ENCODE data around the gene SNX20. TPM values are rescaled to one million over a fixed set of nuclear protein-coding genes. Genes with fewer than 3 reads are reported as not detected.

Gene SNX20
- total RNA-seq, 1 experiment from 2014 or later, result not detected

DNA sequence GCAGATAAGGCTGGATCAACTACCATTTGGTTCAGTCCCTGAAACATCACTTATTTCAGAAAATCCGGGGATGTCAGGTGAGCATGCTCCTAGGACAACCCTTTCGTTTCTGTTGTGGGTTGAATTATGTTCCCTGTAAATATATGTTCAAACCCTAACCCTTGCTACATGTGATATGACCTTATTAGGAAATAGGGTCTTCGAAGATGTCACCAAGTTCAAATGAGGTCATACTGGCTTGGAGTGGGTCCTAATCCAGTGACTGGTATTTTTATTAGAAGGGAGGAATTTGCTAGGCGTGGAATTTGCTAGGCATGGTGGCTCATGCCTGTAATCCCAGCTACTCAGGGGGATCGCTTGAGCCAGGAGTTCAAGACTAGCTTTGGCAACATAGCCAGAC, 21.3 kb downstream of the SNX20 start:
- Mint-ChIP-seq H3K27ac (no peak overlapping the region), H3K4me1 (peaks cover 2% of the 10 kb centered on the region in 2 experiments; a peak in 3 of 4 replicates), H3K36me3 (ENCODE audit: insufficient read depth in 1 of 3, low read depth in 3 of 3) (peaks cover 0 to 2% (median 0%) of the 10 kb centered on the region in 3 experiments; a peak in 2 of 7 replicates), H3K4me3 (no peak overlapping the region), H3K27me3 (ENCODE audit: low read depth) (peaks cover 6% of the 10 kb centered on the region), H3K9me3 (peaks cover 0 to 3% of the 10 kb centered on the region in 2 experiments; a peak in 3 of 5 replicates)
- H2BK12ac ChIP-seq (ENCODE audit: insufficient read length, low read depth, low read length), result no peak overlapping the region
- H3K23ac ChIP-seq (ENCODE audit: insufficient read length, low read depth, low read length), result no peak overlapping the region
- no peak overlapping the region for H2AFZ ChIP-seq (ENCODE audit: low read length)
- DNase-seq, result no peak
- no peak overlapping the region for H3K18ac ChIP-seq (ENCODE audit: insufficient read length, low read depth, low read length)
- no peak overlapping the region for H4K5ac ChIP-seq (ENCODE audit: insufficient read length, low read depth, low read length)
- H3K4me2 ChIP-seq (ENCODE audit: insufficient read depth, insufficient read length, low read length), result no peak overlapping the region
- no peaks in the 10 kb centered on the region for H4K20me1 ChIP-seq (ENCODE audit: control insufficient read depth, insufficient read depth, insufficient read length)
- H3K79me2 ChIP-seq (ENCODE audit: insufficient read depth, low read length), result no peaks in the 10 kb centered on the region
- no peak overlapping the region for H3K4ac ChIP-seq (ENCODE audit: low read depth, low read length)
- no peaks in the 10 kb centered on the region for H3K79me1 ChIP-seq (ENCODE audit: insufficient read depth, low read depth, low read length, poor library complexity, severe bottlenecking)
- H2AK5ac ChIP-seq (ENCODE audit: insufficient read length, low read length), result no peak overlapping the region
- no peak overlapping the region for H2BK20ac ChIP-seq (ENCODE audit: low read depth, low read length, poor library complexity, severe bottlenecking)
- TF ChIP-seq, protein P1, sequence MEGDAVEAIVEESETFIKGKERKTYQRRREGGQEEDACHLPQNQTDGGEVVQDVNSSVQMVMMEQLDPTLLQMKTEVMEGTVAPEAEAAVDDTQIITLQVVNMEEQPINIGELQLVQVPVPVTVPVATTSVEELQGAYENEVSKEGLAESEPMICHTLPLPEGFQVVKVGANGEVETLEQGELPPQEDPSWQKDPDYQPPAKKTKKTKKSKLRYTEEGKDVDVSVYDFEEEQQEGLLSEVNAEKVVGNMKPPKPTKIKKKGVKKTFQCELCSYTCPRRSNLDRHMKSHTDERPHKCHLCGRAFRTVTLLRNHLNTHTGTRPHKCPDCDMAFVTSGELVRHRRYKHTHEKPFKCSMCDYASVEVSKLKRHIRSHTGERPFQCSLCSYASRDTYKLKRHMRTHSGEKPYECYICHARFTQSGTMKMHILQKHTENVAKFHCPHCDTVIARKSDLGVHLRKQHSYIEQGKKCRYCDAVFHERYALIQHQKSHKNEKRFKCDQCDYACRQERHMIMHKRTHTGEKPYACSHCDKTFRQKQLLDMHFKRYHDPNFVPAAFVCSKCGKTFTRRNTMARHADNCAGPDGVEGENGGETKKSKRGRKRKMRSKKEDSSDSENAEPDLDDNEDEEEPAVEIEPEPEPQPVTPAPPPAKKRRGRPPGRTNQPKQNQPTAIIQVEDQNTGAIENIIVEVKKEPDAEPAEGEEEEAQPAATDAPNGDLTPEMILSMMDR (conservative IDR thresholded peaks at IDR 0.05), result no peak
- no peaks in the 10 kb centered on the region for H3K27me3 ChIP-seq (ENCODE audit: insufficient read depth, low read length)
- H3K9me3 ChIP-seq (ENCODE audit: control insufficient read depth, low read depth, low read length), result no peaks in the 10 kb centered on the region
- no peak overlapping the region for H2BK5ac ChIP-seq (ENCODE audit: insufficient read length, low read length)
- H2BK15ac ChIP-seq (ENCODE audit: low read depth, low read length), result no peak overlapping the region
- no peak overlapping the region for H3K9ac ChIP-seq (ENCODE audit: extremely low read depth, insufficient read length, low read length)
- H3K56ac ChIP-seq (ENCODE audit: insufficient read length, low read depth, low read length), result no peak overlapping the region
- H3K14ac ChIP-seq (ENCODE audit: insufficient read depth, low read length), result no peak overlapping the region
- peaks cover 2% of the 10 kb centered on the region for H3K23me2 ChIP-seq (ENCODE audit: insufficient read length, low read depth, low read length, poor library complexity, severe bottlenecking)
- no peak overlapping the region for H3K27ac ChIP-seq (ENCODE audit: insufficient read length, low read depth, low read length)
- H2BK120ac ChIP-seq (ENCODE audit: low read depth, low read length, poor library complexity, severe bottlenecking), result no peak overlapping the region
- no peak overlapping the region for H3T11ph ChIP-seq (ENCODE audit: low read length)
- no CpG with 5 or more reads among the region's 5 CpGs for WGBS (ENCODE audit: extremely low coverage, insufficient read length, low lambda C conversion rate)
- H4K8ac ChIP-seq (replicated peaks; ENCODE audit: insufficient read length, low read depth, low read length), result no peak overlapping the region
- H3K4me1 ChIP-seq (ENCODE audit: insufficient read depth, low read length), result no peaks in the 10 kb centered on the region
- H4K91ac ChIP-seq (ENCODE audit: insufficient read length, low read depth, low read length), result no peak overlapping the region

Data from H9 (cell line).